Aorta (tissue), 5 donors: ENCODE data around the gene EVI5. TPM values are rescaled to one million over a fixed set of nuclear protein-coding genes. Genes with fewer than 3 reads are reported as not detected.
"Not testable (repeated sequence)": the region's sequence is repeated elsewhere in the genome, so short reads cannot be mapped to it uniquely, and the experiment has no call there.

Experiments
- ATAC-seq: fragments of 200-7000 bp; cut with Tn5 transposase; one replicate; pipeline ENCODE4 v1.9.1; 2022; ENCODE audit warnings: moderate library complexity; ENCODE audit not compliant: low FRiP score
- DNase-seq, 2 donors: peaks; one replicate each; pipeline ENCODE4 v3.0.0-alpha.2; 2020
- H3K27ac ChIP-seq, 2 donors: one replicate each; pipeline ENCODE4 v1.5.1; 2013; ENCODE audit warnings: low read length in 2 of 2, mild to moderate bottlenecking in 2 of 2, moderate library complexity in 2 of 2, control low read depth in 1 of 2, inconsistent platforms in 1 of 2, low read depth in 1 of 2
- H3K27me3 ChIP-seq, 2 donors: one replicate each; pipeline ENCODE4 v1.6.1; 2013; ENCODE audit warnings: control low read depth in 1 of 2, low read length in 1 of 2, mild to moderate bottlenecking in 1 of 2, moderate library complexity in 1 of 2; ENCODE audit not compliant: insufficient read depth in 2 of 2, control insufficient read depth in 1 of 2
- H3K36me3 ChIP-seq, 2 donors: one replicate each; pipeline ENCODE4 v1.6.1; 2013; ENCODE audit warnings: control low read depth in 1 of 2, low read length in 1 of 2, mild to moderate bottlenecking in 1 of 2; ENCODE audit not compliant: insufficient read depth in 2 of 2, control insufficient read depth in 1 of 2
- H3K4me1 ChIP-seq, 2 donors: one replicate each; pipeline ENCODE4 v1.6.1; 2013; ENCODE audit warnings: low read length in 2 of 2, control low read depth in 1 of 2, mild to moderate bottlenecking in 1 of 2, moderate library complexity in 1 of 2; ENCODE audit not compliant: insufficient read depth in 2 of 2, control insufficient read depth in 1 of 2
- H3K4me3 ChIP-seq, 2 donors: one replicate each; pipeline ENCODE4 v1.5.1; 2013; ENCODE audit warnings: low read length in 2 of 2, control low read depth in 1 of 2, mild to moderate bottlenecking in 1 of 2
- H3K9me3 ChIP-seq: one replicate; pipeline ENCODE4 v1.6.1; 2013; ENCODE audit warnings: mild to moderate bottlenecking, low read length; ENCODE audit not compliant: control insufficient read depth
- WGBS, 2 donors: extraction: QIAGEN DNeasy Blood & Tissue Kit; methylation state at CpG; one replicate each; pipeline ENCODE4 v1.1.7; 2013; 5-methylcytosine and 5-hydroxymethylcytosine counted together
- intact Hi-C, 2 donors: fragments of 100-400 bp; cut with DNase I; formaldehyde crosslinking; loops; one replicate each; pipeline versions ENCODE4 v1.14.2 to v1.15.0; 2022
- polyA plus RNA-seq, 2 donors: library from polyadenylated mRNA; stranded (reverse); fragments of 200-250 nt; gene quantifications; one replicate each; pipeline ENCODE4 v1.2.3, GENCODE V29; 2013
- total RNA-seq, 2 donors: library from RNA; stranded (reverse); fragmentation: NEBNext Ultra II Directional; extraction: Animal tissue kit (Norgen Biotek cat#: 25700); gene quantifications; one replicate each; pipeline ENCODE4 v1.2.1, GENCODE V29; 2021
- donor health status: healthy with polysubstance abuse.
- donor health status: Bipolar disorder and iron deficiency.
- donor health status: DM: no; HTN: no; CAD: no.
- donor health status: DM: no; HTN: no; CAD: no.
- donor health status: DM: yes; HTN: yes; CAD: no.

EVI5 gene
- total and polyA plus RNA-seq, 4 donors, result 8.3 to 54.7 (median 29.0) TPM

- no peaks in the 10 kb centered on the region for H3K9me3 ChIP-seq
- H3K36me3 ChIP-seq, result no peaks in the 10 kb centered on the region
- no peaks in the 10 kb centered on the region for H3K4me1 ChIP-seq
- ATAC-seq (no peak), DNase-seq (no peak)
- WGBS, 2 donors, result 73 to 76% methylated on average over 3 of the region's 3 CpGs
- intact Hi-C loops, result no loop called here
- no peaks in the 10 kb centered on the region for H3K27me3 ChIP-seq
- H3K27ac ChIP-seq, result no peak overlapping the region
- no peak overlapping the region for H3K4me3 ChIP-seq
These were observed 161.6 kb downstream of the EVI5 start for GRCh38 chr1:92623187-92623778.

GRCh38 chr1:92619466-92620189 is 165.3 kb downstream of the EVI5 start:
- H3K27ac ChIP-seq, result no peak overlapping the region
- H3K4me1 ChIP-seq, result no peaks in the 10 kb centered on the region
- no peak overlapping the region for H3K4me3 ChIP-seq
- WGBS, 2 donors, result 90 to 91% methylated on average over 13 of the region's 13 CpGs
- peaks cover 0 to 2% of the 10 kb centered on the region in 2 donors for H3K36me3 ChIP-seq
- no peaks in the 10 kb centered on the region for H3K9me3 ChIP-seq
- DNase-seq, result no peak
- H3K27me3 ChIP-seq, result no peaks in the 10 kb centered on the region
- intact Hi-C loops, result no loop called here
- ATAC-seq, result no peak

- DNase-seq, result no peak
- Histone ChIP-seq H3K9me3 (no peaks in the 10 kb centered on the region), H3K27ac (no peak overlapping the region), H3K4me3 (no peak overlapping the region), H3K27me3 (no peaks in the 10 kb centered on the region), H3K4me1 (no peaks in the 10 kb centered on the region), H3K36me3 (peaks cover 0 to 1% of the 10 kb centered on the region in 2 donors)
- ATAC-seq, result no peak
- WGBS, 2 donors, result 83 to 84% methylated on average over 2 of the region's 2 CpGs
- intact Hi-C loops, result loop anchor here in 1 of 2 donors (10.0 kb wide), 1 partner anchor 286 kb away; no protein-coding TSS in a partner anchor
These were observed 183.9 kb downstream of the EVI5 start for GRCh38 chr1:92601044-92601443.

- 36 to 37% methylated on average over 2 of the region's 2 CpGs for WGBS, 2 donors
- no peak for ATAC-seq
- intact Hi-C loops, result no loop called here
- Histone ChIP-seq H3K4me3 (no peak overlapping the region), H3K36me3 (peaks cover 0 to 1% of the 10 kb centered on the region in 2 donors), H3K9me3 (no peaks in the 10 kb centered on the region), H3K4me1 (no peaks in the 10 kb centered on the region), H3K27me3 (no peaks in the 10 kb centered on the region), H3K27ac (no peak overlapping the region)
- no peak for DNase-seq
These were observed 185.7 kb downstream of the EVI5 start for GRCh38 chr1:92599184-92599583.

GRCh38 chr1:92589361-92589760 is 195.5 kb downstream of the EVI5 start:
- ATAC-seq, H3K4me3 ChIP-seq, H3K9me3 ChIP-seq, H3K27me3 ChIP-seq, H3K27ac ChIP-seq, H3K4me1 ChIP-seq, DNase-seq, H3K36me3 ChIP-seq, intact Hi-C loops: not testable (repeated sequence)
- 84 to 86% methylated on average over 9 of the region's 9 CpGs for WGBS, 2 donors

- H3K4me3 ChIP-seq, result no peak overlapping the region
- peaks cover 0 to 2% of the 10 kb centered on the region in 2 donors for H3K36me3 ChIP-seq
- no peak for ATAC-seq
- no peak overlapping the region for H3K27ac ChIP-seq
- peaks cover 1% of the 10 kb centered on the region for H3K9me3 ChIP-seq
- no peaks in the 10 kb centered on the region for H3K4me1 ChIP-seq
- intact Hi-C loops, result no loop called here
- no peaks in the 10 kb centered on the region for H3K27me3 ChIP-seq
- WGBS, 2 donors, result 97 to 98% methylated on average over 2 of the region's 2 CpGs
- DNase-seq, result no peak
These were observed 197.5 kb downstream of the EVI5 start for GRCh38 chr1:92587445-92587844.

- Histone ChIP-seq H3K36me3 (peaks cover 0 to 2% of the 10 kb centered on the region in 2 donors), H3K9me3 (peaks cover 1% of the 10 kb centered on the region), H3K4me1 (no peaks in the 10 kb centered on the region), H3K27me3 (no peaks in the 10 kb centered on the region), H3K4me3 (no peak overlapping the region), H3K27ac (no peak overlapping the region)
- DNase-seq (no peak), ATAC-seq (no peak)
- intact Hi-C loops, result no loop called here
These were observed 199.1 kb downstream of the EVI5 start for GRCh38 chr1:92585831-92586230.

- ATAC-seq, intact Hi-C loops, H3K27ac ChIP-seq: not testable (repeated sequence)
These were observed 200.1 kb downstream of the EVI5 start for GRCh38 chr1:92584810-92585209.

More at GRCh38 chr1:92584810-92585209, 200.1 kb downstream of the EVI5 start:
- not testable (repeated sequence) for H3K4me3 ChIP-seq, H3K36me3 ChIP-seq, DNase-seq, H3K27me3 ChIP-seq, H3K9me3 ChIP-seq, H3K4me1 ChIP-seq
- WGBS, 2 donors, result 93 to 95% methylated on average over 5 of the region's 5 CpGs
